ENCODE measurements around the gene CLP1. TPM values are rescaled to one million over a fixed set of nuclear protein-coding genes. Genes with fewer than 3 reads are reported as not detected.

The CLP1 gene
- total RNA-seq, 1 experiment from 2014 or later = 15.2 TPM

DNA sequence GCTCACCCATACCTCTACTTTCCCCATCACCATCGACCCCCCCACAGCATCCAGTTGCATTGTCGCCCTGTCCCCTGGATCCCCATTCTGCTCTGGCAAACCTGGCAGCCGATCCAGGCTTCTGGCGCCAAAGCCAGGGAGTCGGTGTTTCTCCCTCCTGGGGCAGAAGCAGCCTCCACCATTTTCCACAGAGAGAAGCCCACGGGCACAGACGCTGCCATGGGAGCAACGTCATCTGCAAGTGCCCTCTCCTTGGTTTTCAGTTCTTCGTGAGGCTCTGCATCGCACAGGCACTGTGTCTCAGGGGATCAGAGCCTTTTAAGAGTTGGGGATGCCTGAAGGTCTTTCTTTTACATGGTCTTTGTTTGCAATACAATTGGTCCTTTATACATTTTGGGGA, 10.2 kb upstream of the CLP1 start:
- TF ChIP-seq, protein P1, sequence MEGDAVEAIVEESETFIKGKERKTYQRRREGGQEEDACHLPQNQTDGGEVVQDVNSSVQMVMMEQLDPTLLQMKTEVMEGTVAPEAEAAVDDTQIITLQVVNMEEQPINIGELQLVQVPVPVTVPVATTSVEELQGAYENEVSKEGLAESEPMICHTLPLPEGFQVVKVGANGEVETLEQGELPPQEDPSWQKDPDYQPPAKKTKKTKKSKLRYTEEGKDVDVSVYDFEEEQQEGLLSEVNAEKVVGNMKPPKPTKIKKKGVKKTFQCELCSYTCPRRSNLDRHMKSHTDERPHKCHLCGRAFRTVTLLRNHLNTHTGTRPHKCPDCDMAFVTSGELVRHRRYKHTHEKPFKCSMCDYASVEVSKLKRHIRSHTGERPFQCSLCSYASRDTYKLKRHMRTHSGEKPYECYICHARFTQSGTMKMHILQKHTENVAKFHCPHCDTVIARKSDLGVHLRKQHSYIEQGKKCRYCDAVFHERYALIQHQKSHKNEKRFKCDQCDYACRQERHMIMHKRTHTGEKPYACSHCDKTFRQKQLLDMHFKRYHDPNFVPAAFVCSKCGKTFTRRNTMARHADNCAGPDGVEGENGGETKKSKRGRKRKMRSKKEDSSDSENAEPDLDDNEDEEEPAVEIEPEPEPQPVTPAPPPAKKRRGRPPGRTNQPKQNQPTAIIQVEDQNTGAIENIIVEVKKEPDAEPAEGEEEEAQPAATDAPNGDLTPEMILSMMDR (IDR thresholded peaks at IDR 0.05; ENCODE audit: unreplicated experiment) = no peak
- no peaks in the 10 kb centered on the region for H3K9me3 Mint-ChIP-seq (ENCODE audit: low read depth, unreplicated experiment)
- H3K4me3 Mint-ChIP-seq (ENCODE audit: low read depth, unreplicated experiment) = no peak overlapping the region
- no TSS peak for BruUV-seq (replicated peaks)
- no peak overlapping the region for H3K27ac Mint-ChIP-seq (ENCODE audit: unreplicated experiment)
- peaks cover 77% of the 10 kb centered on the region for H3K27me3 Mint-ChIP-seq (ENCODE audit: unreplicated experiment)
- CTCF ChIA-PET = no interaction called here
- DNase-seq = no peak
- H3K4me1 Mint-ChIP-seq (ENCODE audit: low read depth, unreplicated experiment) = peaks cover 28% of the 10 kb centered on the region
- H3K36me3 Mint-ChIP-seq (ENCODE audit: insufficient read depth, unreplicated experiment) = no peaks in the 10 kb centered on the region
- intact Hi-C loops (cut with micrococcal nuclease; ENCODE audit: unreplicated experiment) = loop anchor here (10.0 kb wide), 1 partner anchor 867 kb away; no protein-coding TSS in a partner anchor

DNA sequence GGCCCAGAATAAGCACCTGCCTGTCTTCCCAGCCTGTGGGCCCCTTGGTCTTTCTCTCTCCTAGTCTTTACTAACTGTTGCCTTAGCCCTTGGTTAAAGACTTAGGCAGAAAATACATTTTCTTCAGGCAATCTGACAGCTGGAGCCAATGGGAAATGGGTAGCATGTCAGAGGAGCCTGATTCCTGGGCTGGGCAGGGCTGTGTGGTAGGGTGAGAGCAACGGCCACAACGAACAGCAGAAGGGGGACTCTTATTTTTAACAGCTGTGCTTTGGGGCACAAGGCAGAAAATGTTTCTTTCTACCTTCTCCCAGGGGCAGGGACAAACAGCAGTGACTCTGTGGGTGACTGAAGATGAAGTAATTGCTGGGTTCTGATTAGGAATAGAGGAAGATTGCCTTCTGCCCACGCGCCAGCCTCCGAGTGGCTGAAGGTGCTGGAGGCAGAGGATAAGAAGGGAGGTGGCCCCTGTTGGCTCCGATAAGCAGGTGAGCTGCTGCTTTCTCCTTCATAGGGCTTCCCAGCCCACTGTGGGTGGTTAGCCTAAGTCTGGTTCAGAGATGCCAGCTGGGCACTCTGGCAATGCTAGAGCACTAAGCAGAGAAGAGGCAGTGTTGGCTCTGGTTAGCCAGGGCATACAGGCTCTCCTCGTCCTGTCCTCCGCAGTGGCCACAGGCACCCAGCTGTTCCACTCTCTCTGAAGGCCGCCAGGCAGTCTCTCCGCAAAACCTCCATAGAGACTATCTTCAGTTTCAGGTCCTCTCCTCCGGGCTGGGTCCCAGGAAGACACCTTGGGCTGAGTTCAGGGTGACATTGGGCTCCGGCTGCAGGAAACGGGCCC, 9.4 kb upstream of the CLP1 start:
- H3K4me3 Mint-ChIP-seq (ENCODE audit: low read depth, unreplicated experiment) = peak overlapping the region; percentile 42
- H3K9me3 Mint-ChIP-seq (ENCODE audit: low read depth, unreplicated experiment) = no peaks in the 10 kb centered on the region
- CTCF ChIA-PET = no interaction called here

DNA sequence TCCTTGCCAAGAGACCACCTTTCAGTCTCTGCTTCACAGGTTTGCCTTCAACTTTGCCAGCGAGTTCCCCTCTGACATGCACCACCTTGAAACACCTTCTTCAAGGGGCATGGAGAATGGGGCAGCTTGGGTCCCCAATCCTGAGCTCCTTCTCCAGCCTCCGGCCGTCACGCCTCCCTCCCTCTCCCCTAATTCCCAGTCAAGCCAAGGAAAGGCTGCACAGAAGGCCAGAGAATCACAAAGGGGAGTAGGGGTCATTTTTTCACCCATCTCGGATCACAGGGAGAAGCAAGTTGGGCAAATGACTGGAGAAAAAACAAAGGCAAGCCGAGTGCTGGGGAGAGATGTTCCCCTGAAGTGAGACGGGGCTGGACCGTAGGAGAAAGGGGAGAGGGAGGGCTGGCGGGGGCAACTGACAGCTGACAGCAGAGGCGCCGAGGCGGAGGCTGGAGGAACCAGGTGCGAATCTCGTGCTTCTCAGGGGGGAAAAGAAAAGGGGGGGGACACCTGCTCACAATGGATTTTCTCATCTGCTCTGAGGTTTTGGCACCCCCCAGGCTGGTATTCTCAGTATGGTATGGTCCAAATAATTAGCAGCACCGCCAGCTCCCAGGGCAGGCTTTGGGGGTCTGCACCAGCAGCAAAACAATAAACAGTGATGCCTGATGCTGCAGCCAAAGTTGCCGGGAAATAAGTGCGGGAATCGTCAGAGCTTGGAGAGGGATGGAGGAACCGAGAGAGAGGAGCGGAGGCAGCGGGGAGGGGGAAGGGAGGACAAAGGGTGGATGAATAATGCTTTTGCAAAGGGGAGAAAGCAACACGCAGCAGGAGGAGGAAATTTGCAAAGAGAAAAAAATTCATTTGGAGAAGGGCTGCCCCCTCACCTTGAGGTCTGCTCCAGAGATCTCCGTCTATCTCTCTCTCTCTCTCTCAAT, 8.5 kb upstream of the CLP1 start:
- DNase-seq = no peak
- Mint-ChIP-seq H3K27me3 (ENCODE audit: unreplicated experiment) (peaks cover 67% of the 10 kb centered on the region), H3K4me3 (ENCODE audit: low read depth, unreplicated experiment) (peak overlapping the region; percentile 42), H3K36me3 (ENCODE audit: insufficient read depth, unreplicated experiment) (no peaks in the 10 kb centered on the region), H3K4me1 (ENCODE audit: low read depth, unreplicated experiment) (peaks cover 28% of the 10 kb centered on the region), H3K9me3 (ENCODE audit: low read depth, unreplicated experiment) (no peaks in the 10 kb centered on the region), H3K27ac (ENCODE audit: unreplicated experiment) (no peak overlapping the region)
- intact Hi-C loops (cut with micrococcal nuclease; ENCODE audit: unreplicated experiment) = loop anchor here (10.0 kb wide), 1 partner anchor 866 kb away; no protein-coding TSS in a partner anchor
- BruUV-seq (replicated peaks) = no TSS peak
- CTCF ChIA-PET = no interaction called here
- TF ChIP-seq, protein P1 (IDR thresholded peaks at IDR 0.05; ENCODE audit: unreplicated experiment) = no peak

More for the DNA sequence above, 9.4 kb upstream of the CLP1 start:
- Mint-ChIP-seq H3K36me3 (ENCODE audit: insufficient read depth, unreplicated experiment) (no peaks in the 10 kb centered on the region), H3K4me1 (ENCODE audit: low read depth, unreplicated experiment) (peaks cover 28% of the 10 kb centered on the region), H3K27me3 (ENCODE audit: unreplicated experiment) (peaks cover 76% of the 10 kb centered on the region), H3K27ac (ENCODE audit: unreplicated experiment) (no peak overlapping the region)
- no peak for DNase-seq
- BruUV-seq (replicated peaks) = no TSS peak
- intact Hi-C loops (cut with micrococcal nuclease; ENCODE audit: unreplicated experiment) = loop anchor here (10.0 kb wide), 1 partner anchor 867 kb away; no protein-coding TSS in a partner anchor
- TF ChIP-seq, protein P1 (IDR thresholded peaks at IDR 0.05; ENCODE audit: unreplicated experiment) = no peak
